Brain microvascular endothelial cell (primary cell): ENCODE results near the gene SLC7A7.

Experiments
- DNase-seq: peaks from one replicate; pipeline ENCODE4 v3.0.0-alpha.2; 2020
- H3K27ac ChIP-seq: fragments of 250-450 bp; sonication (Bioruptor Pico); 2 replicates; pipeline ENCODE4 v1.5.1; 2020; ENCODE audit warnings: mild to moderate bottlenecking, moderate library complexity
- H3K27me3 ChIP-seq: fragments of 250-450 bp; sonication (Bioruptor Pico); replicated peaks from 2 replicates; pipeline ENCODE4 v1.5.1; 2020; ENCODE audit warnings: mild to moderate bottlenecking
- H3K36me3 ChIP-seq: fragments of 250-450 bp; sonication (Bioruptor Pico); replicated peaks from 2 replicates; pipeline ENCODE4 v1.5.1; 2020; ENCODE audit warnings: mild to moderate bottlenecking
- H3K4me3 ChIP-seq: 2 replicates; pipeline ENCODE4 v1.5.1; 2011; ENCODE audit warnings: low read depth, mild to moderate bottlenecking, control low read depth, low read length, moderate library complexity
- CTCF ChIP-seq: IDR thresholded peaks from 2 replicates; pipeline ENCODE4 v1.5.1; 2011; ENCODE audit warnings: low read depth, mild to moderate bottlenecking, moderate library complexity, low read length, control low read depth, inconsistent platforms; ENCODE audit errors: missing control alignments
- in situ Hi-C: cut with HindIII; loops from 2 replicates; pipeline ENCODE4 v1.10.0; 2017; ENCODE audit warnings: low sequenced_read_pairs, low pct_ligation_motif_present

The SLC7A7 gene

GRCh38 chr14:22822571-22823098 lies 7.4 kb upstream of the SLC7A7 start:
- H3K36me3 ChIP-seq, result no peaks in the 10 kb centered on the region
- H3K27ac ChIP-seq, result peak overlapping the region; percentile 17
- in situ Hi-C loops, result no loop called here
- H3K27me3 ChIP-seq, result no peaks in the 10 kb centered on the region
- H3K4me3 ChIP-seq, result peak overlapping the region; percentile 39
- DNase-seq, result peak; percentile 71
- TF ChIP-seq CTCF, result peak; percentile 92

- no peak for TF ChIP-seq CTCF
- in situ Hi-C loops, result no loop called here
- Histone ChIP-seq H3K36me3 (no peaks in the 10 kb centered on the region), H3K27me3 (no peaks in the 10 kb centered on the region), H3K27ac (no peak overlapping the region), H3K4me3 (peak overlapping the region; percentile 39)
- DNase-seq, result no peak
Observed at GRCh38 chr14:22822016-22822570, 6.9 kb upstream of the SLC7A7 start.

DNA sequence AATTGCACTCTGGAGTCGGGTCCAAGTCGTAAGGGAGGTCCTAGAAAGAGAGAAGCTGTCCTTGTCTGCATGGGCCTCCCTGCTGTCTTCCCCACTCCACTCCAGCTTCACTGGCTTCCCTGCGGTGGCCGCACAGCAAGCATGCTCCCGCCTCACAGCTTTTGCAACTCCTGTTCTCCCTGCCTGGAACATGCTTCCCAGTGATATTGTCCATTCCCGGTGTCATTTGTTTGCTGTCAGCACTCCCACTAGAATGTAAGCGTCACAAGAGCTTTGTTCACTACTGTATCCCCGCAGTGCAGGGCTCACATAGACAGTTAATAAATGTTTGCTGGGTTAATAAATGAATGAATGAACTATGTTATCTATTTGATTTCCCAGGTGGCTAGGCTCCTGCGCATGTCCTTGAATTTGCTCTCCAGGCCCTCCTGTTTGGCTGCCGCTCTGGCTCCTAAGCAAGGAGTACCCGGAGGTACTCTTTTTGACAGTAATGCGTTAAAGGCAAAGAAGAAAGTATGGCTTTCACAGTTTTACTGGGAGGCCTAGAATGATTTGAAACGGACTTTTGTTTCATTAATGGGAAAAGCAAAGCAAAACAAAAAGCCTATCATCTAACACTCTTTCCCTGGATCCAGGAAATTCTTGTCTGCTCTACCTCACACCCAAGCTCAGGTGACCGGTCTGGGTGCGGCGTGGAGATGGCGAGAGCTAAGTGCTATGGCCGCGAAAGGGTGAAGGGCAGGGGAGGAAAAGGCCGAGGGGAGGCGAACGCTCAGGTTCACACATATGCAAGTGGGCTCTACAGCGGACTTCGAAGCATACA lies 6.2 kb upstream of the SLC7A7 start:
- TF ChIP-seq CTCF, result no peak
- H3K27ac ChIP-seq, result no peak overlapping the region
- H3K27me3 ChIP-seq, result no peaks in the 10 kb centered on the region

GRCh38 chr14:22820731-22821130 lies 5.5 kb upstream of the SLC7A7 start:
- H3K4me3 ChIP-seq, result no peak overlapping the region
- no peaks in the 10 kb centered on the region for H3K36me3 ChIP-seq
- no peak for DNase-seq
- H3K27ac ChIP-seq, result no peak overlapping the region
- H3K27me3 ChIP-seq, result no peaks in the 10 kb centered on the region
- in situ Hi-C loops, result no loop called here
- no peak for TF ChIP-seq CTCF

More for the DNA sequence above, 6.2 kb upstream of the SLC7A7 start:
- no peak for DNase-seq
- Histone ChIP-seq H3K36me3 (no peaks in the 10 kb centered on the region), H3K4me3 (no peak overlapping the region)
- in situ Hi-C loops, result no loop called here

GRCh38 chr14:22819151-22819988 lies 4.1 kb upstream of the SLC7A7 start:
- no peaks in the 10 kb centered on the region for H3K27me3 ChIP-seq
- DNase-seq, result peak; percentile 63
- peak overlapping the region; percentile 53 for H3K27ac ChIP-seq
- H3K4me3 ChIP-seq, result no peak overlapping the region
- TF ChIP-seq CTCF, result no peak
- H3K36me3 ChIP-seq, result no peaks in the 10 kb centered on the region
- in situ Hi-C loops, result no loop called here
